Caki2 (cell line): Measurements from ENCODE around the gene DUSP1. TPM values are rescaled to one million over a fixed set of nuclear protein-coding genes. Genes with fewer than 3 reads are reported as not detected.

Source experiments
- DNase-seq: peaks from one replicate; pipeline ENCODE4 v3.0.0-alpha.2; 2015; ENCODE audit warnings: low read depth
- in situ Hi-C: cut with HindIII; loops from 2 replicates; pipeline ENCODE4 v1.10.0; 2016; ENCODE audit warnings: low sequenced_read_pairs, low pct_unique_long_range_greater_than_20kb, mixed read lengths
- total RNA-seq: library from RNA; depleted of rRNA; stranded (reverse); fragments of >200 nt; shearing (Covaris generic); gene quantifications from 2 replicates; pipeline ENCODE4 v1.2.3, GENCODE V29; 2014; ENCODE audit warnings: low replicate concordance

DUSP1 gene
- total RNA-seq, 1 experiment from 2014 or later: 159 TPM

GRCh38 chr5:172735141-172735831 lies 35.7 kb downstream of the DUSP1 start:
- no peak for DNase-seq
- in situ Hi-C loops: no loop called here

- DNase-seq: no peak
- in situ Hi-C loops: no loop called here
Observed at GRCh38 chr5:172733974-172734346, 37.0 kb downstream of the DUSP1 start.

GRCh38 chr5:172733131-172733973 lies 37.6 kb downstream of the DUSP1 start:
- in situ Hi-C loops: no loop called here
- peak; percentile 57 for DNase-seq

- in situ Hi-C loops: no loop called here
- no peak for DNase-seq
Observed at GRCh38 chr5:172732201-172732865, 38.7 kb downstream of the DUSP1 start.

GRCh38 chr5:172731680-172732074 lies 39.3 kb downstream of the DUSP1 start:
- in situ Hi-C loops: no loop called here
- DNase-seq: no peak

GRCh38 chr5:172730981-172731679 lies 39.9 kb downstream of the DUSP1 start:
- in situ Hi-C loops: no loop called here
- DNase-seq: peak; percentile 85

- no peak for DNase-seq
- in situ Hi-C loops: no loop called here
Observed at GRCh38 chr5:172730222-172730621, 40.8 kb downstream of the DUSP1 start.

GRCh38 chr5:172729588-172729987 lies 41.4 kb downstream of the DUSP1 start:
- no peak for DNase-seq
- in situ Hi-C loops: no loop called here

- in situ Hi-C loops: no loop called here
- DNase-seq: no peak
Observed at GRCh38 chr5:172728481-172729241, 42.3 kb downstream of the DUSP1 start.

- in situ Hi-C loops: no loop called here
- no peak for DNase-seq
Observed at GRCh38 chr5:172727551-172727950, 43.4 kb downstream of the DUSP1 start.

GRCh38 chr5:172726966-172727365 lies 44.0 kb downstream of the DUSP1 start:
- in situ Hi-C loops: no loop called here

GRCh38 chr5:172725785-172726184 lies 45.2 kb downstream of the DUSP1 start:
- DNase-seq: no peak
- in situ Hi-C loops: no loop called here

More at GRCh38 chr5:172726966-172727365, 44.0 kb downstream of the DUSP1 start:
- no peak for DNase-seq

- in situ Hi-C loops: no loop called here
Observed at GRCh38 chr5:172725273-172725672, 45.7 kb downstream of the DUSP1 start.

GRCh38 chr5:172724242-172725183 lies 46.5 kb downstream of the DUSP1 start:
- in situ Hi-C loops: no loop called here
- DNase-seq: no peak

More at GRCh38 chr5:172725273-172725672, 45.7 kb downstream of the DUSP1 start:
- DNase-seq: no peak

- DNase-seq: no peak
- in situ Hi-C loops: no loop called here
Observed at GRCh38 chr5:172723508-172723907, 47.5 kb downstream of the DUSP1 start.

GRCh38 chr5:172722327-172722815 lies 48.6 kb downstream of the DUSP1 start:
- no peak for DNase-seq
- in situ Hi-C loops: no loop called here
